ENCODE results near the gene TLE4.
"Not testable (repeated sequence)": the region's sequence is repeated elsewhere in the genome, so short reads cannot be mapped to it uniquely, and the experiment has no call there.

Gene TLE4

GRCh38 chr9:79652598-79652997, 80.8 kb downstream of the TLE4 start:
- Histone ChIP-seq H3K79me2 (ENCODE audit: insufficient read depth, low read length) (peaks cover 18% of the 10 kb centered on the region; the same call in 1 of the 2 replicates), H3K9me2 (replicated peaks; ENCODE audit: low read depth, low read length) (no peaks in the 10 kb centered on the region), H3K27me3 (ENCODE audit: insufficient read depth, low read length, poor library complexity, severe bottlenecking) (no peaks in the 10 kb centered on the region), H3K4me2 (ENCODE audit: low read depth, low read length, poor library complexity, severe bottlenecking) (no peak overlapping the region), H4K20me1 (ENCODE audit: insufficient read depth, low read length, poor library complexity, severe bottlenecking) (no peaks in the 10 kb centered on the region), H3K4me1 (ENCODE audit: insufficient read depth, low read length, poor library complexity, severe bottlenecking) (peaks cover 7% of the 10 kb centered on the region), H3K4me3 (ENCODE audit: low read length, poor library complexity, severe bottlenecking) (no peak overlapping the region), H3K36me3 (ENCODE audit: insufficient read depth, low read length) (peaks cover 49% of the 10 kb centered on the region; the same call in 1 of the 2 replicates), H3K9me3 (ENCODE audit: insufficient read depth, low read depth, low read length) (no peaks in the 10 kb centered on the region), H2AFZ (ENCODE audit: low read length) (no peak overlapping the region), H3F3A (ENCODE audit: low read depth) (no peaks in the 10 kb centered on the region), H3K9ac (ENCODE audit: low read depth, low read length, poor library complexity, severe bottlenecking) (no peak overlapping the region)
- no peak for TF ChIP-seq CTCF (conservative IDR thresholded peaks at IDR 0.05; ENCODE audit: low read length)
- no peak for TF ChIP-seq EZH2phosphoT487 (IDR thresholded peaks at IDR 0.05; ENCODE audit: borderline replicate concordance)

DNA sequence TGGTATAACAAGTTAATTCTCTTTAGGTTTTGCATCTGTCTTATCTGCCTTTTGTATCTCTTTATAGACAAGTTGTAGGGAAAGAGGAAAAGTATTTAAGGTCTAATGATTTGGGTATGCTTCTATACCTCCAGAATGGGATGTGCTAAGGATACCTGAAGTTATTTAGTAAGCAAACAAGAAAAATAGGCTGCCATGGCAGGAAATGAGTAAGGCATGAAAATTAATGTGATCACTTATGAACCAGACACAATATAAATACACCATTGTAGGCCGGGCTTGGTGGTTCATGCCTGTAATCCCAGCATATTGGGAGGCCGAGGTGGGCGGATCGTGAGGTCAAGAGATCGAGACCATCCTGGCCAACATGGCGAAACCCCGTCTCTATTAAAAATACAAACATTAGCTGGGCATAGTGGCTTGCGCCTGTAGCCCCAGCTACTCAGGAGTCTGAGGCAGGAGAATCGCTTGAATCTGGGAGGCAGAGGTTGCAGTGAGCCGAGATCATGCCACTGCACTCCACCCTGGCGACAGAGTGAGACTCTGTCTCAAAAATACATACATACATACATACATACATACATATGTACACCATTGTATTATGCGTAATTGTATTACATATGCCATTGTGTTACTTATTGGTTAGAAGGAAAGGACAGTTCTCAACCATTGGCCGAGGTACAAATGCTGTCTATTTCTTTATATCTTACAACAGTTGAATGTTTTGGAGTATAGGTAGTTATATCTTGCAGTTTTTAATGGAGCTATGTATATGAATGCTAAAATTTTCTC, 83.0 kb downstream of the TLE4 start:
- not testable (repeated sequence) for H4K20me1 ChIP-seq (ENCODE audit: insufficient read depth, low read length, poor library complexity, severe bottlenecking); H3K9me2 ChIP-seq (replicated peaks; ENCODE audit: low read depth, low read length); H3K79me2 ChIP-seq (ENCODE audit: insufficient read depth, low read length); H3K4me2 ChIP-seq (ENCODE audit: low read depth, low read length, poor library complexity, severe bottlenecking); H3K9me3 ChIP-seq (ENCODE audit: insufficient read depth, low read depth, low read length); H3K27me3 ChIP-seq (ENCODE audit: insufficient read depth, low read length, poor library complexity, severe bottlenecking); H3K4me1 ChIP-seq (ENCODE audit: insufficient read depth, low read length, poor library complexity, severe bottlenecking); H3F3A ChIP-seq (ENCODE audit: low read depth); H3K4me3 ChIP-seq (ENCODE audit: low read length, poor library complexity, severe bottlenecking); H2AFZ ChIP-seq (ENCODE audit: low read length); H3K9ac ChIP-seq (ENCODE audit: low read depth, low read length, poor library complexity, severe bottlenecking)
- H3K36me3 ChIP-seq (ENCODE audit: insufficient read depth, low read length) = peaks cover 63% of the 10 kb centered on the region; the same call in 1 of the 2 replicates

GRCh38 chr9:79655551-79655950, 83.8 kb downstream of the TLE4 start:
- Histone ChIP-seq H3K4me3 (ENCODE audit: low read length, poor library complexity, severe bottlenecking) (no peak overlapping the region), H3F3A (ENCODE audit: low read depth) (no peaks in the 10 kb centered on the region), H3K9me2 (replicated peaks; ENCODE audit: low read depth, low read length) (no peaks in the 10 kb centered on the region), H2AFZ (ENCODE audit: low read length) (no peak overlapping the region), H3K27me3 (ENCODE audit: insufficient read depth, low read length, poor library complexity, severe bottlenecking) (no peaks in the 10 kb centered on the region), H3K4me1 (ENCODE audit: insufficient read depth, low read length, poor library complexity, severe bottlenecking) (peaks cover 5% of the 10 kb centered on the region), H3K9ac (ENCODE audit: low read depth, low read length, poor library complexity, severe bottlenecking) (no peak overlapping the region), H3K36me3 (ENCODE audit: insufficient read depth, low read length) (peaks cover 71% of the 10 kb centered on the region; the same call in 1 of the 2 replicates), H3K79me2 (ENCODE audit: insufficient read depth, low read length) (no peaks in the 10 kb centered on the region), H3K9me3 (ENCODE audit: insufficient read depth, low read depth, low read length) (no peaks in the 10 kb centered on the region), H3K4me2 (ENCODE audit: low read depth, low read length, poor library complexity, severe bottlenecking) (no peak overlapping the region), H4K20me1 (ENCODE audit: insufficient read depth, low read length, poor library complexity, severe bottlenecking) (no peaks in the 10 kb centered on the region)
- no peak for TF ChIP-seq CTCF (conservative IDR thresholded peaks at IDR 0.05; ENCODE audit: low read length)
- TF ChIP-seq EZH2phosphoT487 (IDR thresholded peaks at IDR 0.05; ENCODE audit: borderline replicate concordance) = no peak

DNA sequence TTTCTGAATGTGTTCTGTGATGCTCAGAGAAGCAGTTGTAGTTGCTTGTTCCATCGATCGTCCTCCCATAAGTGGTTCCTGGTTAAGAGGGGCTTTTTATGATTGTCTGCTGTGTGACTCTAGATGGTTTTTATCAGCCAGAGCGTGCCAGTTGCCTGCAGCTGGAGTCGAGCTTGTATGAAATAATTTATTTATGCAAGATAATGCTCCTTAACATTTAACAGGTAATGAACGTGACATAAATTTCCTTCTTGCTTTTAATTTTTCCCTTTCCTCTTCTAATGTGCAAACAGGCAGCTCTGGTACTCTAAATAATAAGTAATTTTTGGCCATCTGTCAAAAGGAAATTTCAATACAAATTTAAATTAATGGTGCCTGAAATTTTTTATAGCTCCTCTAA, 84.4 kb downstream of the TLE4 start:
- H3K4me2 ChIP-seq (ENCODE audit: low read depth, low read length, poor library complexity, severe bottlenecking) = no peak overlapping the region
- peaks cover 1% of the 10 kb centered on the region for H4K20me1 ChIP-seq (ENCODE audit: insufficient read depth, low read length, poor library complexity, severe bottlenecking)
- no peaks in the 10 kb centered on the region for H3K27me3 ChIP-seq (ENCODE audit: insufficient read depth, low read length, poor library complexity, severe bottlenecking)
- peaks cover 73% of the 10 kb centered on the region; the same call in 1 of the 2 replicates for H3K36me3 ChIP-seq (ENCODE audit: insufficient read depth, low read length)
- H3K4me1 ChIP-seq (ENCODE audit: insufficient read depth, low read length, poor library complexity, severe bottlenecking) = peaks cover 2% of the 10 kb centered on the region
- H3F3A ChIP-seq (ENCODE audit: low read depth) = no peaks in the 10 kb centered on the region
- H3K4me3 ChIP-seq (ENCODE audit: low read length, poor library complexity, severe bottlenecking) = no peak overlapping the region
- H3K9me3 ChIP-seq (ENCODE audit: insufficient read depth, low read depth, low read length) = no peaks in the 10 kb centered on the region
- no peak overlapping the region for H2AFZ ChIP-seq (ENCODE audit: low read length)
- TF ChIP-seq CTCF (conservative IDR thresholded peaks at IDR 0.05; ENCODE audit: low read length) (no peak), EZH2phosphoT487 (IDR thresholded peaks at IDR 0.05; ENCODE audit: borderline replicate concordance) (no peak)
- H3K79me2 ChIP-seq (ENCODE audit: insufficient read depth, low read length) = no peaks in the 10 kb centered on the region
- no peak overlapping the region for H3K9ac ChIP-seq (ENCODE audit: low read depth, low read length, poor library complexity, severe bottlenecking)
- no peaks in the 10 kb centered on the region for H3K9me2 ChIP-seq (replicated peaks; ENCODE audit: low read depth, low read length)

Data from Loucy (cell line).